Measurements from ENCODE around the gene SP2.
A peak's percentile ranks its signal among the peaks of the same experiment; 100 is the strongest.

Gene SP2

GRCh38 chr17:47952171-47953021, 56.4 kb downstream of the SP2 start:
- no peak for DNase-seq

DNA sequence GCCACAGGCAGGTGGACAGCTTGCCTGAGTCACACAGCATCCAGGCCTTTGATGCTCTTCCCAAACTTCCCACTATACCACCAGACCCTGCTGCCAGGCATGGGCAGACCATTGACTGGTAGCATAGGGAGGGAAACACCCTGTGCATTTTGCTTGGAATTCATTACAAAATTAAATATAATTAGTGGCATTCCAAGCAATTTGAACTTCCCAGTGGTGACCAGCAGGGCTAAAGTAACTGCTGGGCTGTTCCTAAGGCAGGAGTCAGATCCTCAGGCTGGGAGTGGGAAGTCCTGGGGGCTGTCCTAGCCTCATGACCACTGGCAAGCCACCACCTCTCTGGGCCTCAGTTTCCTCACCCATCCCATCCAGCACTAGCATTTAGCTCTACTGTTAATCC, 57.9 kb downstream of the SP2 start:
- DNase-seq = no peak

DNA sequence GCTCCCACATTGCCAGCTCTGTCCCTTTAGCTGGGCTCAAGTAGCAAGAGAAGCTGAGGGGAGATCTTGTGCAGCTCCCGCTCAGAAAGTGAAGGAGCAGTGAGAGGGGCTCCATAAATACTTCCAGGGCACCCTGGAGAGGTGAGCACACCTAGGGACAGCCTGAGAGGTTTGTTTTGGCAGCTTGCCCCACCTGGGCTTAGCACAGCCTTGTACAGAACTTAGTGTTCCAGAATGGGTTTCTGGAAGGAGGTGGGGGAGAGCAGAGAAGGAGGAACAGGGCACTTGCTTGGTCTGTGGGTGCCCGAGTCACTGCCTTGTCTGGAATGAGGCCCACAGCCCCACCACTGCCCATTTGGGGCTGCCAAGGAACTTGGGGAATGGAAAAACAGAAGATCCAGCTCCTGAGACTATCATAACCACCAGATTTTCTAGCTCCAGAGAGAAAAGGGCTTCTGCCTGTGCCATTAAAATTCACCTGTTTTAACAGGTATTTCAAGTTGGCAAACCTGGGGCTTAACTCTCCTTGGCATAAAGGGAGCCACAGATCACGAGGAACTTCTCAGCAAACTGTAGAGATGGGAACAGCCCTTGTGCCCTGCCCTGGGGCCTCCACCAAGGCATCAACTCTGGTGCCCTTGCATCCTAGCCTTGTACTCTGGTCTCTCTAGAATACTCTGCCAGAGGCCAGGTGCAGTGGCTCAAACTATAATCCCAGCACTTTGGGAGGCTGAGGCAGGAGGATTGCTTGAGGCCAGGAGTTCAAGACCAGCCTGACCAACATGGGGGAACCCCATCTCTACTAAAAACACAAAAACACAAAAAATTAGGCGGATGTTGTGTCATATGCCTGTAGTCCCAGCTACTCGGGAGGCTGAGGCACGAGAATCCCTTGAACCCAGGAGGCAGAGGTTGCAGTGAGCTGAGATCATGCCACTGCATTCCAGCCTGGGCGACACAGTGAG, 59.7 kb downstream of the SP2 start:
- DNase-seq = no peak

GRCh38 chr17:47956791-47957590, 61.0 kb downstream of the SP2 start:
- DNase-seq = no peak

- no peak for DNase-seq
Observed at GRCh38 chr17:47957591-47958490, 61.8 kb downstream of the SP2 start, which contains the start of gene PRR15L. Gene PRR15L, minus strand, starts transcription at chr17:47957883. Its CDS starts 4,649 bp downstream, at chr17:47953234.

DNA sequence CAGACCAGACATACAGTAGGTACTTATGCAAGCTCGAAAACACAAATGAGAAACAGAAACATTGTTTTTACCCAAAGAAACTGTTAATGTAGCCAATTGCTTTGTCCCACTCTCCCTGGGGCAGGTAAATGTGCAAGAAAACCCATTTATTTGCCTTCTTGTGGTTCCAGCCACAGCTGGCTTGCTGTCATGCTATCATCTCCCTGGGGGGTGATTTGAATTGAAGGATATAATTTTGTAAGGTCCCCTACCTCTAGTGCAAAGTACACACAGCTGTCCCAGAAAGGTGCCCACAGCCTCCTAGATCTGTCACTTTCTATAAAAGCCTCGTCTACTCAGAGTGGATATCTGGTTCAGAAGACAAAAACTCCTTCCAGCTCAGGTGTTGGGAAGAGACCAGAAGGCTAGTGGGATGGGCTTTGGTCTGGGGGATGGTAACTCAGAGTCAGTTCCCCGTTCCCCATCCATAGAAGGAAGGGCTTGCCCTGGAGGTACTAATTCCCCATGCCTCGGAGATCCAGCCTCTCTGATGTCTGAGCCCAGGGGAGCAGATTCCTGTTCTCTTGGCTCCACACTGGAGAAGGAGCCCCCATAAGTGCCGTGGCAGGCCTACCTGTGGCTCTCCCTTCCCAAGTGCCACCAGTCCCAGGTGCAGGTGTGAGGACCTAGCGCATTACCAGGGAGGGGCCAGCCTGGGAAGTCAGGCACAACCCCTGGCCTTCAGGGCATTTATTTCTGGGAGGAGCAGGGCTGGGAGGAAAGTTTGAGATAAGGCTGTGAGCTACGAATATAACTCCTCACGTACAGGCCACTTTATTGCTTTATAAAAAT, 64.0 kb downstream of the SP2 start:
- DNase-seq = no peak

DNA sequence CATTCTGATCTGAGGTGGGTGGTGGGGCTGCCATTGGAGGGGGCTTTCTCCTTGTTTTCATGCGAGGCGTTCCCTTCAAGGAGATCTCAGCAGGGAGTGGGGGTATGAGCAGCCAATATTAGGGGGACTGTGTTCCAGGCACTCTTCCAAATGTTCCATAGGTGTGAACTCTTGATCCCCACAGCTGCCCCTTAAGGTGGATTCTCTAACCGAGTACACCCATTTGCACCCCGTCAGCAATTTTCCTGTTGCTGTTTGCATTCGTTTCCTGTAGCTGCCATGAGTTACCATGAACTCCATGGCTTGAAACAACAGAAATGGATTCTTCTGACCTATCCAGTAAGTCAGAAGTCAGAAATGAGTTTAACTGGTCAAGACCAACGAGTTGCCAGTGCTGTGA, 65.4 kb downstream of the SP2 start:
- no peak for DNase-seq

- DNase-seq = no peak
Observed at GRCh38 chr17:47962901-47963300, 66.9 kb downstream of the SP2 start.

DNA sequence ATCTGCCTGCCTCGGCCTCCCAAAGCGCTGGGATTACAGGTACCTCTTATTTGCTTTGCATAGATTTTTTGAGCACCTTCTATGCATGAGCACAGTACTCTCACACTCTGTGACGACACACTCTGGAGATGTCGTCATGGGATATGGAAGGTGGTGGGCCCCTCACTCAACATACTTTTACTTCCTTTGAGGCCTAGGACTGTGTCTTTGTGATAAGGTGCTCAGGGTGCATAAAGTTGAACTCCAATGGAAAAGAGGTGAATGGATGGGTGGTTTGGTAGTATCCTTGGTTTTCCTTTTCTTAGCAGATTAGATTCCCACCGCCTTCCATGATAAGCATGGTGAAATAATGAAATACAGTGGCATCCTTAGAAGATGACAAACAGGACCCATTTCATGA, 68.8 kb downstream of the SP2 start:
- no peak for DNase-seq

- no peak for DNase-seq
Observed at GRCh38 chr17:47966079-47966519, 70.1 kb downstream of the SP2 start.

DNA sequence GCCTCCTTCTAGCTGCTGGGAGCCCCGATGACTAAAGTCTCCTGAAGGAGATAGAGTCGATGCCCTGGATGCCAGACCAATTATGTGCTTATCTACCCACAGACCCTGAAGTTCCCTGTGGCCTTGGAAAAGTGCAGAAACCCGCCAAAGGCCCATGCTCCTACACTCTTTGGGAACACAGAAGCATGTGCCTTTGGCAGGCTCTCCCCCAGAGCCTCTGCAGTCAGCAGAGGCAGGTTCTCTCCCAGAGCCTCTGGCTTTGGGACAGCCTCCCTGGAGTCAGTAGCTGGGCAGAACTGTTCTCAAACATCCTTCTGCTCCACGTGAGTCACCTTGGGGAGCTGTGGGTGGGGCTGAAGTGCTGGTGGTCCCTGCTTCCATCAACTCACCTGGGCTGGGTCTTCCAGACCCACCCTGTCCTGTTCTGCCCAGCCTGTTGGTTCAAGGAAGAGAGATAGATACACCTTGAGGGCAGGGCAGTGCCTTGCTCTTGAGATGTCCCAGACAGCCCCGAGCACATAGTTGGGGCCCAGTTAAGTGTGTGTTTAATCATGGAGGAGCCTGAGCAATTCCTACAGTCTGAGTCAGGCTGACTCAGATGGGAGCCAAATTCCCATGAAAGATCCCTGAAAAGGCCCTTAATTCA, 71.7 kb downstream of the SP2 start:
- no peak for DNase-seq

- DNase-seq = no peak
Observed at GRCh38 chr17:47968836-47969235, 72.8 kb downstream of the SP2 start.

DNA sequence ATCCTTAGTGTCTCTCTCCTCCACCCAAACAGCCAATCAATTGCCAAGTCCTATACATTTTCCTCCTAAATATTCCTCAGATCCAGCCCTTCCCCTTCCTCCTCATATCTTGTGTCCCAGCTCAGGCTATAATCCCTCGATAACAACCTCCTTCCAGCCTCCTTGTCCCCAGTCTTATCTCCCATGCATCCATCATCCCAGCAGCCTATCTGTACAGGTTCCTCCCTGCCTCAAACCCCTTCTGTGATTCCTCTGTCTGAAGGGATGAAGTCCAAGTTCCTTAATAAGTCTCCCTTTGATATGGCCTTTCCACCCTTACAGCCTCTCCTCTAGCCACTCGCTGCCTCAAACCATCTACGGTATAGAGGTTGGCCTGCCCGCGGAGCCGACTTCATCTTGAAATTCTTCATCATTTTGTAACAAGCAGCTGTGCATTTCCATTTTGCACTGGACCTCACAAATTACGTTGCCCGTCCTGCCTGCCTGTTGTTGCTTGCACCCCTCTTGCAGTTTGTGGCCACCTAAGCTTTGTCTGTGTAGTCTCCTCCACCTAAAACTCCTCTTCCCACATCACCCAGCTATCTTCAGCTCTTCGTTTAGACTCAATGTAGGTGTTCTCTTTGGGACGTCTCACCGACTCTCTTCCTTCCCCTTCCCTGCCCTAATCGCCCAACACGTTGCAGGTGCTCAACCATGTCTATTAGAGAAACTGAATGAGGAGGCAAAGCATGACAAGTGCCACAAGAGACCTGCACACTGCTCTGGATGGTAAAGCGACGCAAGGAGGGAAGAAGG, 74.1 kb downstream of the SP2 start:
- DNase-seq = no peak

DNA sequence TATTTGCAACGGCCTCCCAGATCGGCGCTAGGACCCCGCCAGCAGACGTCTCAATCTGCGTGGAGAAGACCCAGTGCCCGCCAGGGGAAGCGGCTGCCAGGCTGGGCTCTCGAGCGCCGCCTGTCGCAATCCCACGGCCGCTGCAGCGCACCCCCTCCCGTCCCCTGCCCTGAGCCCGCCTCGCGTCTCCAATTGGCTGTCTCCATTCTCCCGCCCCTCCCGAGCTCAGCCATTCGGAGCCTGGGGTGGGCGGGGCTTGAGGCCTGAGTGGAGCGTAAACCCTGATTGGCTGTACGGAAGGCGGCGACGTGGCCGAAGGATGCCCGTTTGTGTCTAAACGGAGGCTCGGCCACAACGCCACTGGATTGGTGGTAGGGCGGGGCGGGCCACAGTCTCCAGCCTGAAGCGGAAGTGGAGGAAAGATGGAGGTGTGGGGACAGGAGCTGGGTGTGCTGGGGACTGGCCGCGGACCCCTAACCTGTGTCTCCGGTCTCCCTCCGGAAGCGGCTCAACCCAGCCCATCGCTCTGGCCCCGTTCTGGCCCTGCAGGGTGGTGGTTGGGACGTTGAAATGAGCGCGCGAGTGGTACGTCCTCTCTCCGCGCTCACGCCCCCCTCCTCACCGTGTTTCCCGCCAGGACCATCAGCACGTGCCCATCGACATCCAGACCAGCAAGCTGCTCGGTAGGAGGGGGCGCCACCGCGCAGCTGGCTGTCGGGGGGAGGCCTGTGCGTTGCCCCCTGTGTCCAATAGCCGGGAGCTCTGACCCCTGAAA, 74.9 kb downstream of the SP2 start, which contains the start of gene CDK5RAP3:
CDK5RAP3 (plus strand) TSS at position 389 of the 775 bp plus-strand sequence; CDS start at position 423, 34 bp downstream.
- peak; percentile 99 to 100 for DNase-seq

DNA sequence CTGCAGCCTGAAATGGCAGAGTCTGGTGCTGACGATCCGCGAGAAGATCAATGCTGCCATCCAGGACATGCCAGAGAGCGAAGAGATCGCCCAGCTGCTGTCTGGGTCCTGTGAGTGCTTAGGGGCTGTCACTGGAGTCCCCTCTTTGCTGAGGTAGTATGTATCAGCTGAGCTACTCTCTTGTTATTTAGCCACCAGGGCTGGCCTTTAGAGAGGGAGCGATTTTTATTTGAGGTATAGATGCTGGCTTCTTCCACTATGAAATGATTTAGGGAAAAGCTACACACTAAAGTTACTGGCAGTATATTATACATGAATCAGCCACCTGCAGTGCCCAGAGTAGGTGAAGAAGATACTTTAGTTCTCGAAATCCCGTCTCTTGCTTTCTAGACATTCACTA, 77.5 kb downstream of the SP2 start:
- no peak for DNase-seq

DNA sequence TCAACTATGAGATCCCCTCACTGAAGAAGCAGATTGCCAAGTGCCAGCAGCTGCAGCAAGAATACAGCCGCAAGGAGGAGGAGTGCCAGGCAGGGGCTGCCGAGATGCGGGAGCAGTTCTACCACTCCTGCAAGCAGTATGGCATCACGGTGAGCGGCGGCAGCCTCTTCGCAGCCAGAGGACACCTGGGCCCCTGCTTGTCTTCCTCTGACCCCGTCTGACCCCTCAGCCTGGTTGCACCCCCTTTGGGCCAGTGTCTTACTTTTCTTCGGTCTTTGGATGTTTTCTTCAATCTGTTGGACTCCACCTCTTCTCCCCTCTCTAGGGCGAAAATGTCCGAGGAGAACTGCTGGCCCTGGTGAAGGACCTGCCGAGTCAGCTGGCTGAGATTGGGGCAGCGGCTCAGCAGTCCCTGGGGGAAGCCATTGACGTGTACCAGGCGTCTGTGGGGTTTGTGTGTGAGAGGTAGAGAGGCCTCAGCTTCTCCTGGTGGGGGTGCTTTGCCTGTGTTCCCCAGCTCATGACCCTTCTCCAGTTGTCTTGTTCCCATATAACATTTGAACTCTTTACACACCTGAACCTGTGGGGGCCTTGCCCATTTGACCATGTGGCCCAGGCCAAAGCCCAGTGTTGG, 79.3 kb downstream of the SP2 start:
- no peak for DNase-seq

DNA sequence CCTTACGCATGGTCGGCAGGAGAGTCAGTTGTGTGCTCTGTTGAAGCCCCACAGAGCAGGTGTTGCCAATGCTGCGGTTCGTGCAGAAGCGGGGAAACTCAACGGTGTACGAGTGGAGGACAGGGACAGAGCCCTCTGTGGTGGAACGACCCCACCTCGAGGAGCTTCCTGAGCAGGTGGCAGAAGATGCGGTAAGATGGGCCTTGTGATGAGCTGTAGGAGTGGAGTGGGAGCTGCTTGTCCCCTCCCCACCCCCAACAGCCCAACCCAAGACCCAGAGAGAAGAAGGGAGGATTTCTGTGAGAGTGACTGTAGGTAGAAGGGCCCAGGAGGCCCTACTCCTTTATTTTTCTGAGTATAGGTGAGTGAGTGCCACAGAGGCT, 79.8 kb downstream of the SP2 start:
- DNase-seq = no peak

DNA sequence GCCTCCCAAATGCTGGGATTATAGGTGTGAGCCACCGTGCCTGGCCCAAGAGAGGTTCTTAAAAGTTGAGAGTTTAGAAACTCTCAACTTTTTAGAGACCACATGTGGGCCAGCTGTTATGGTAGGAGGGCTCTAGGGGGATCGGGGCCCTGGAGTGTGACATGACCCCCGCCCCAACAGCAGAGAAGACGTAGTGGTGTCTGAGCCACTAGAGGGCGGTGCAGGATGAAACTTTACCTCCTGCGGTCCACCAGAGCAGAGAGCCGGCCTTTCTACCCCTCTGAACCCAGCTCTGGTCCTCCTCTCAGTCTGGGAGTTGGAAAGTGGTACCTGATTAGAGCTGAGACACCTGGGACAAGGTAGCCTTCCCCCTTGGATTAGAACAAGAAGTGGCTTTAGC, 82.3 kb downstream of the SP2 start:
- DNase-seq = peak; percentile 36 to 37
